ENCODE measurements around the gene BMI1.

DNA sequence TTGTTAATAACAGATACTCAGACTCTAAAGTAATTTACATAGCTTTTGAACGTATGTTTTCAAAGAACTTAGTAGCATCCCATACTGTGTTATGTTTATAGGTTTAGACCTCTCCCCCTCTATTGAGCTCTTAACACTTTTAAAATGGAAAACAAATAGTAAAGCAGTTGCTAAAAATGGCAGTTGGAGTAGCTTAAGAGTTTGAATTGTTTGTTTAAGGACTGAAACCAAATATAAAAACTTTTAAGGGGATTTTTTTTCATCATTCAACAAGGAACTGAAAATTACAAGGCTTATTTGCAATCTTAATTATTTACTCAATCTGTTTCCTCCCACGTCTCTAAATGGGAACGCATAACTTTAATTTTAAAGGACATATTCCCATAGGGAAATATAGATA is 22.8 kb downstream of the BMI1 start:
- TF ChIP-seq, protein P1, sequence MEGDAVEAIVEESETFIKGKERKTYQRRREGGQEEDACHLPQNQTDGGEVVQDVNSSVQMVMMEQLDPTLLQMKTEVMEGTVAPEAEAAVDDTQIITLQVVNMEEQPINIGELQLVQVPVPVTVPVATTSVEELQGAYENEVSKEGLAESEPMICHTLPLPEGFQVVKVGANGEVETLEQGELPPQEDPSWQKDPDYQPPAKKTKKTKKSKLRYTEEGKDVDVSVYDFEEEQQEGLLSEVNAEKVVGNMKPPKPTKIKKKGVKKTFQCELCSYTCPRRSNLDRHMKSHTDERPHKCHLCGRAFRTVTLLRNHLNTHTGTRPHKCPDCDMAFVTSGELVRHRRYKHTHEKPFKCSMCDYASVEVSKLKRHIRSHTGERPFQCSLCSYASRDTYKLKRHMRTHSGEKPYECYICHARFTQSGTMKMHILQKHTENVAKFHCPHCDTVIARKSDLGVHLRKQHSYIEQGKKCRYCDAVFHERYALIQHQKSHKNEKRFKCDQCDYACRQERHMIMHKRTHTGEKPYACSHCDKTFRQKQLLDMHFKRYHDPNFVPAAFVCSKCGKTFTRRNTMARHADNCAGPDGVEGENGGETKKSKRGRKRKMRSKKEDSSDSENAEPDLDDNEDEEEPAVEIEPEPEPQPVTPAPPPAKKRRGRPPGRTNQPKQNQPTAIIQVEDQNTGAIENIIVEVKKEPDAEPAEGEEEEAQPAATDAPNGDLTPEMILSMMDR (conservative IDR thresholded peaks at IDR 0.05; ENCODE audit: low read depth, low read length) = no peak
- TF ChIP-seq POLR2A (IDR thresholded peaks at IDR 0.05; ENCODE audit: low read depth, low read length) (no peak), RCOR1 (IDR thresholded peaks at IDR 0.05; ENCODE audit: insufficient replicate concordance, low read length) (no peak), RFX5 (IDR thresholded peaks at IDR 0.05; ENCODE audit: low read depth, low read length) (no peak), SMC3 (IDR thresholded peaks at IDR 0.05; ENCODE audit: low read depth, low read length) (no peak), NFE2L2 (IDR thresholded peaks at IDR 0.05; ENCODE audit: low read depth, low read length) (no peak), CHD1 (IDR thresholded peaks at IDR 0.05; ENCODE audit: low read depth, low read length) (no peak), BHLHE40 (IDR thresholded peaks at IDR 0.05; ENCODE audit: low read depth, low read length) (no peak), MAFK (IDR thresholded peaks at IDR 0.05; ENCODE audit: low read depth, low read length) (no peak)
- TF ChIP-seq, protein P2, sequence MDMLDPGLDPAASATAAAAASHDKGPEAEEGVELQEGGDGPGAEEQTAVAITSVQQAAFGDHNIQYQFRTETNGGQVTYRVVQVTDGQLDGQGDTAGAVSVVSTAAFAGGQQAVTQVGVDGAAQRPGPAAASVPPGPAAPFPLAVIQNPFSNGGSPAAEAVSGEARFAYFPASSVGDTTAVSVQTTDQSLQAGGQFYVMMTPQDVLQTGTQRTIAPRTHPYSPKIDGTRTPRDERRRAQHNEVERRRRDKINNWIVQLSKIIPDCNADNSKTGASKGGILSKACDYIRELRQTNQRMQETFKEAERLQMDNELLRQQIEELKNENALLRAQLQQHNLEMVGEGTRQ (IDR thresholded peaks at IDR 0.05; ENCODE audit: low read depth, low read length) = no peak
- TF ChIP-seq, protein P3, sequence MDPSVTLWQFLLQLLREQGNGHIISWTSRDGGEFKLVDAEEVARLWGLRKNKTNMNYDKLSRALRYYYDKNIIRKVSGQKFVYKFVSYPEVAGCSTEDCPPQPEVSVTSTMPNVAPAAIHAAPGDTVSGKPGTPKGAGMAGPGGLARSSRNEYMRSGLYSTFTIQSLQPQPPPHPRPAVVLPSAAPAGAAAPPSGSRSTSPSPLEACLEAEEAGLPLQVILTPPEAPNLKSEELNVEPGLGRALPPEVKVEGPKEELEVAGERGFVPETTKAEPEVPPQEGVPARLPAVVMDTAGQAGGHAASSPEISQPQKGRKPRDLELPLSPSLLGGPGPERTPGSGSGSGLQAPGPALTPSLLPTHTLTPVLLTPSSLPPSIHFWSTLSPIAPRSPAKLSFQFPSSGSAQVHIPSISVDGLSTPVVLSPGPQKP (IDR thresholded peaks at IDR 0.05; ENCODE audit: borderline replicate concordance, low read depth, low read length) = no peak
